ENCODE results near the gene DPH1. TPM values are rescaled to one million over a fixed set of nuclear protein-coding genes. Genes with fewer than 3 reads are reported as not detected.

Gene DPH1
- total RNA-seq, 5 donors from 2014 or later (not counting 1 experiment from before 2014, with no cell fraction given) = 84.6 to 116 (median 94.2) TPM

DNA sequence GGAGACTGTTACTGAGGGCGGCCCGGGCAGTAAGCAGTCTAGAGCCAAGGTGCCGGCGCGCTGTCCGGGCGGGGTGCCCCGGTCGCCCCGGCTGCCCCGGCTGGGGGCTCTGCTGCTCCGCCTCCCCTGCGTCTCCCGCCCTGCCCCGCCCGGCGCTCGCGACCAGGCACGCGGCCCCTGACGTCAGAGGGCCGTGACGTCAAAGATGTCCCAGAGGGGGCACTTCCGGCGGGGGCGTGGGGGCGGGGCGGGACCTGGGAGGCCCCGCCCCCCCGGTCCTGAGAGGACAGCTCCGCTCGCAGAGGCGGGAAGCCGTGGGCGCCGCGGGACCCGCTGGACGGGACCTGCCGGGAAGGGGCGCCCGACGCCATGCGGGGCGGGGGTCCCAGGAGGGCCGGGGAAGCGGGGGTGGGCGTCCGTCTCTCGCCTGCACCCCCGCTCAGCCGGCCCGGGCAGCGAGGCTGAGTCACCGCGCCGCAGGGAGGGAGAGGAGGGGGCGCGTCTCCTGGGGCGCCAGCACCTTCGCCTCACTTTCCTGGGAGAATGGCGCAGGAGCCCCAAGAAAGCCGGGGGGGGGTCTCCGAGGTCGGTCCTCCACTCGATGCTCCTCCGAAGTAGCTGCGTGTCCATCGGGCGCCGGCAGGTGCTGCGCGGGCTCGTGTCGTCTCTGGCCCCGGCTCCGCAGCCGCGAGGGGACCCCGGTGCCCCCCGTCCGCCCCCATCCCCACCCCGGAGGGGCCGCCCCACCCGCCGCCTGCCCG is 20.5 kb downstream of the DPH1 start:
- Histone ChIP-seq H3K27ac (ENCODE audit: low read length) (no peak overlapping the region), H3K36me3 (ENCODE audit: control insufficient read depth in 2 of 2, extremely low read depth in 1 of 2, insufficient read depth in 1 of 2, low read length in 1 of 2) (no peaks in the 10 kb centered on the region), H3K27me3 (replicated peaks in 1 of 2; ENCODE audit: control insufficient read depth in 2 of 2, extremely low read depth in 1 of 2, insufficient read depth in 2 of 2, low read length in 1 of 2) (peaks cover 0 to 35% of the 10 kb centered on the region in 2 experiments), H3K4me1 (ENCODE audit: control insufficient read depth in 1 of 2, extremely low read depth in 1 of 2, insufficient read depth in 2 of 2, low read length in 2 of 2) (peaks cover 23 to 54% of the 10 kb centered on the region in 2 experiments), H3K9me3 (no peaks in the 10 kb centered on the region), H3K4me3 (ENCODE audit: control insufficient read depth in 1 of 2, extremely low read depth in 1 of 2, low read length in 1 of 2) (peak overlapping the region; percentile 34 to 44)
- H3K4me3 Mint-ChIP-seq = peak overlapping the region in 1 of 3 donors; percentile 74
- POLR2A ChIA-PET = no interaction called here
- no peaks in the 10 kb centered on the region for H3K27me3 Mint-ChIP-seq
- ATAC-seq (replicated peaks in 1 of 4) (peak; percentile 21 to 38 (median 28)), DNase-seq (peak in 34 of 35 experiments; percentile 47 to 87 (median 66))
- CTCF ChIA-PET = interaction anchor here in 1 of 2 donors (0.6 to 1.4 kb wide), 2 partner anchors 169 to 764 kb away, joined by 3 to 4 read pairs; no protein-coding TSS in a partner anchor
- WGBS (ENCODE audit: insufficient coverage) = 2% methylated on average over 70 of the region's 88 CpGs
- H3K4me1 Mint-ChIP-seq = peaks cover 21 to 30% (median 29%) of the 10 kb centered on the region in 3 donors
- no peaks in the 10 kb centered on the region for H3K9me3 Mint-ChIP-seq
- no peaks in the 10 kb centered on the region for H3K36me3 Mint-ChIP-seq
- no peak overlapping the region for H3K27ac Mint-ChIP-seq

DNA sequence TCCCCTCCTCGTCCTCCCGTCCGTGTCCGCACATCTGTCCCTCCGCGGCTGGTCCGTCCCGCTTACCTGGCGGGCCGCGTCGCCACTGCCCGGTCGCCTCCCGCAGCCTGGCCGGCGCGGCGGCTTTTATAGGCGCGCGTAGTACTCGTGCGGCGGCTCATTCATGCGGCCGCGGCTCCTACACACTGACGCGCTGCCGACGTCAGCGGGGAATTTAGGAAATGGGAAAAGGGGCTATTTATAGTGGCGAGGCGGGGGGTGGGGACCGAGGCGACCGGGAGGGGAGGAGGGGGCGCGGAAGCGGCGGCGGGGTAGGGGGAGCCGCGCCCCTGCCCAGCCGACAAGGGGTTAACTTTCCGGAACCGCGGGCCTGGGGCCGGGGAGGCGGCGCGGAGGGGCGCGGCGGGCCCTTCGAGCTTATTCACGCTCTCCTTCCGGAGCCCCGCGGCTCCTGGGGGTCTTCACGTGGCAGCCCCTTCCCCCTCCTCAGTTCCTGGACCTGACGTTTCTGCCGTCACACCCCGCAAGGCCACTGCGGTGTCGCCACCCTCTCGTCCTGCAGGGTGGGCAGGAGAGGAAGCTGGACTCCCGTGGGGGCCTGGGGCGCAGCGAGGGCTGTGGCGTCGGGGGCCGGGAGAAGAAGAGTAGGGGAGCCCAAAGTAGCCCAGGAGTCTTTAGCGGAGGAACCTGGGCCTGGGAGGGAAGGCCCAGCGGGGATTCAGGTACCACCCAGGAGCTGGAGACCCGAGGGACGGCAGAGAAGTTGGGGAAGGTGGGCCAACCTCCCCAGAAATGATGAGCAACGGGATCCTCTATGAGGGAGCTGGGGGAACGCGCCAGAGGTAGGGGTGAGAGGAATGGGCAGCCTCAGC is 21.3 kb downstream of the DPH1 start:
- Mint-ChIP-seq H3K9me3 (no peaks in the 10 kb centered on the region), H3K4me1 (peaks cover 21 to 30% (median 29%) of the 10 kb centered on the region in 3 donors), H3K27ac (peak overlapping the region in 1 of 2 donors; percentile 58), H3K4me3 (peak overlapping the region; percentile 43 to 74 (median 46)), H3K36me3 (no peaks in the 10 kb centered on the region), H3K27me3 (no peaks in the 10 kb centered on the region)
- Histone ChIP-seq H3K27ac (ENCODE audit: low read length) (no peak overlapping the region), H3K9me3 (no peaks in the 10 kb centered on the region), H3K4me3 (ENCODE audit: control insufficient read depth in 1 of 2, extremely low read depth in 1 of 2, low read length in 1 of 2) (no peak overlapping the region), H3K27me3 (replicated peaks in 1 of 2; ENCODE audit: control insufficient read depth in 2 of 2, extremely low read depth in 1 of 2, insufficient read depth in 2 of 2, low read length in 1 of 2) (peaks cover 0 to 38% of the 10 kb centered on the region in 2 experiments), H3K36me3 (ENCODE audit: control insufficient read depth in 2 of 2, extremely low read depth in 1 of 2, insufficient read depth in 1 of 2, low read length in 1 of 2) (no peaks in the 10 kb centered on the region), H3K4me1 (ENCODE audit: control insufficient read depth in 1 of 2, extremely low read depth in 1 of 2, insufficient read depth in 2 of 2, low read length in 2 of 2) (peaks cover 23 to 58% of the 10 kb centered on the region in 2 experiments)
- DNase-seq (peak in 1 of 35 experiments; percentile 51), ATAC-seq (replicated peaks in 1 of 4) (no peak)
- POLR2A ChIA-PET = no interaction called here
- CTCF ChIA-PET = interaction anchor here in 1 of 2 donors (0.6 to 1.4 kb wide), 2 partner anchors 168 to 764 kb away, joined by 3 to 4 read pairs; no protein-coding TSS in a partner anchor
- WGBS (ENCODE audit: insufficient coverage) = 11% methylated on average over 64 of the region's 81 CpGs

DNA sequence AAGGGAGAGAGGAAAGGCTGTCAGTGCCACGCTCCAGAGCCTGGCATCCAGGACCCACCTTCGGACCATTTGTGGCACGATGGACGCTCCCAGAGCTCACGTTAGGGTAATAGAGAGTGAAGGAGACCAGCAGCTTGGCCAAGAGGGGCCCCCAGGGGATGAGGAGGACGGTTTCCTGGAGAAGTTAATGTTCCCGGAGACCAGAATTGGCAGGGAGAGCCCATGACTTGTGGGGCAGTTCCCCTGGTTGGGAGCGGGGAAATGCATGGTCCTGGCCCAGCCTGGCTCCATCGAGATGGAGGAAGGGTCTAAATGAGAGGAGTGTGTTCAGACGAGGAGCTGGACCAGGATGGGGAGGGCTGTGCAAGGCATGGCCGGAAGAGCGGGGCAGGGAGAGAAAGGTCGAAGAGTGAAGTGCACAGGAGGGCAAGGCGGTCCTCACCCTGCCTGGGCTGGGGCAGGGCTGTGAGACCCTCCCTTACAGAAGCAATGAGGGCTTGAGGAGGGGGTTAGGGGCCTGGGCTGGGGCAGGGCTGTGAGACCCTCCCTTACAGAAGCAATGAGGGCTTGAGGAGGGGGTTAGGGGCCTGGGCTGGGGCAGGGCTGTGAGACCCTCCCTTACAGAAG is 22.1 kb downstream of the DPH1 start:
- H3K27me3 ChIP-seq (replicated peaks in 1 of 2; ENCODE audit: control insufficient read depth in 2 of 2, extremely low read depth in 1 of 2, insufficient read depth in 2 of 2, low read length in 1 of 2) = peaks cover 0 to 42% of the 10 kb centered on the region in 2 experiments
- Mint-ChIP-seq H3K4me1 (peaks cover 21 to 32% (median 31%) of the 10 kb centered on the region in 3 donors), H3K27ac (peak overlapping the region; percentile 53 to 58), H3K9me3 (no peaks in the 10 kb centered on the region), H3K4me3 (peak overlapping the region; percentile 43 to 74 (median 46)), H3K27me3 (no peaks in the 10 kb centered on the region), H3K36me3 (no peaks in the 10 kb centered on the region)
- CTCF ChIA-PET = interaction anchor here in 1 of 2 donors (1.4 kb wide), 1 partner anchor 168 kb away, joined by 3 read pairs; no protein-coding TSS in a partner anchor
- no peaks in the 10 kb centered on the region for H3K9me3 ChIP-seq
- no peak overlapping the region for H3K4me3 ChIP-seq (ENCODE audit: control insufficient read depth in 1 of 2, extremely low read depth in 1 of 2, low read length in 1 of 2)
- ATAC-seq (replicated peaks in 1 of 4) = no peak
- no peak overlapping the region for H3K27ac ChIP-seq (ENCODE audit: low read length)
- H3K4me1 ChIP-seq (ENCODE audit: control insufficient read depth in 1 of 2, extremely low read depth in 1 of 2, insufficient read depth in 2 of 2, low read length in 2 of 2) = peaks cover 25 to 62% of the 10 kb centered on the region in 2 experiments
- POLR2A ChIA-PET = no interaction called here
- WGBS (ENCODE audit: insufficient coverage) = 68% methylated on average over 12 of the region's 14 CpGs
- no peaks in the 10 kb centered on the region for H3K36me3 ChIP-seq (ENCODE audit: control insufficient read depth in 2 of 2, extremely low read depth in 1 of 2, insufficient read depth in 1 of 2, low read length in 1 of 2)
- DNase-seq = no peak

DNA sequence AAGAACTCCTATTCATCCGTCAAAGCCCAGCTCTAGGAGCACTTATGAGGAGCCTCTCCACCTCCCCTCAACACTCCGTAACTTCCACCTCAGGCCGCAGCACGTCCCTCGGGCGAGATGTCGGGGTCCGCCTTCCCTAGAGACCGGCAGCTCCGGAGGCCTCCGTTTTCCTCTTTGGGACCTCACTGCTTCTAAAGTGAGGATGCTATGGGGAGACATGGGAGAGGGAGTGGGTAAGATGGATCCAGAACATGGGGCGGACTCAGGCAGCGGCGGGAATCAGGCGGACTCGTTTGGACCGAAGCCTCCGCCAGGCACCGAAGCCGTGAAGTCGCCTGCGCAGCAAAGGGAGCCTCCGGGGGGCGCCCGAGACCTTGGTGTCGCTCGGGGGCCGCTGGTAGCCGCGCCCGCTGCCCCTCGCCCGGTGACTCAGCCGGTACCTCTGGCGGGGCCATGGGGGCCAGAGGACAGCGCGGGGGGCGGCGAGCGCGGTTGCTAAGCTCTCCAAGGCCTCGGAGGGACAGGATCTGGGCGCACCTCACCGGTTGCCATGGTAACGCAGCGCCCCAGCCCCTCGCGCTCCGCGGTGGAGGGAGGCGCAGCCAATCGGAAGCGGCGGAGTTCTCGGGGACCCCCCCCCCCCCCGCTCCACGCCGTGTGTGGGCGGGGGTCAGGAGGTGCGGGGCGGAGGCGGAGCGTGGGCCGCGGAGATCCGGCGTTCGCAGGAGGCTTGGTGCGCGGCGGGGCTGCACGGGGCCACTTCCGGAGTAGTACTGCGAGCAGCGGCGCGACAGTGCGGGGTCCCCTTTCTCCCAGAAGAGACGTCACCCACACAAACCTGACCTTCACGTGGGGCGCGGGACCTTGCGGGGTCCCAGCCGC is 23.7 kb downstream of the DPH1 start:
- peaks cover 23 to 68% of the 10 kb centered on the region in 2 experiments for H3K4me1 ChIP-seq (ENCODE audit: control insufficient read depth in 1 of 2, extremely low read depth in 1 of 2, insufficient read depth in 2 of 2, low read length in 2 of 2)
- H3K27ac ChIP-seq (ENCODE audit: low read length) = peak overlapping the region; percentile 76
- ATAC-seq (replicated peaks in 1 of 4) = peak; percentile 17 to 34 (median 26)
- Mint-ChIP-seq H3K36me3 (no peaks in the 10 kb centered on the region), H3K4me3 (peak overlapping the region; percentile 76 to 79 (median 76)), H3K9me3 (no peaks in the 10 kb centered on the region), H3K4me1 (peaks cover 16 to 32% (median 29%) of the 10 kb centered on the region in 3 donors), H3K27ac (peak overlapping the region; percentile 70 to 77), H3K27me3 (peaks cover 0 to 2% of the 10 kb centered on the region in 2 donors)
- peak overlapping the region; percentile 47 to 58 for H3K4me3 ChIP-seq (ENCODE audit: control insufficient read depth in 1 of 2, extremely low read depth in 1 of 2, low read length in 1 of 2)
- H3K27me3 ChIP-seq (replicated peaks in 1 of 2; ENCODE audit: control insufficient read depth in 2 of 2, extremely low read depth in 1 of 2, insufficient read depth in 2 of 2, low read length in 1 of 2) = peaks cover 2 to 39% of the 10 kb centered on the region in 2 experiments
- no peaks in the 10 kb centered on the region for H3K36me3 ChIP-seq (ENCODE audit: control insufficient read depth in 2 of 2, extremely low read depth in 1 of 2, insufficient read depth in 1 of 2, low read length in 1 of 2)
- POLR2A ChIA-PET = no interaction called here
- WGBS (ENCODE audit: insufficient coverage) = 3% methylated on average over 48 of the region's 84 CpGs
- CTCF ChIA-PET = interaction anchor here (0.6 to 4.1 kb wide), 9 partner anchors 26 to 300 kb away, joined by 3 to 32 read pairs (median 3); no protein-coding TSS in a partner anchor
- H3K9me3 ChIP-seq = no peaks in the 10 kb centered on the region
- peak; percentile 49 to 88 (median 64) for DNase-seq

DNA sequence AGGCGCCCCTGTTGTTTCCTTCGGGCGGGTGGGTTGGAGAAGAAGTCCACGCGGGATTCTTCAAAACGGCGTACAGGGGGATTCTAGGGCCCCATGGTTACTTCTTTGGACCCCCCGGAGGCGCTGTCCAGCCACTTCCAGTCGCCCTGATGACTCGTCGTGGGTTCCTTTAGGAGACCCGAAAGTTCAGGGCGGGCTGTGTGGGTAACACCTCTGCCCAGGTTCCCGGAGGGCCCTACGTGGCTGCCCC is 24.2 kb downstream of the DPH1 start:
- Mint-ChIP-seq H3K27ac (peak overlapping the region; percentile 65 to 69), H3K36me3 (no peaks in the 10 kb centered on the region), H3K4me3 (peak overlapping the region; percentile 76 to 79 (median 76)), H3K27me3 (peaks cover 0 to 2% of the 10 kb centered on the region in 2 donors), H3K9me3 (no peaks in the 10 kb centered on the region), H3K4me1 (peaks cover 16 to 26% (median 23%) of the 10 kb centered on the region in 3 donors)
- ATAC-seq (replicated peaks in 1 of 4) = no peak
- Histone ChIP-seq H3K4me3 (ENCODE audit: control insufficient read depth in 1 of 2, extremely low read depth in 1 of 2, low read length in 1 of 2) (peak overlapping the region; percentile 47 to 58), H3K27ac (ENCODE audit: low read length) (peak overlapping the region; percentile 76), H3K27me3 (replicated peaks in 1 of 2; ENCODE audit: control insufficient read depth in 2 of 2, extremely low read depth in 1 of 2, insufficient read depth in 2 of 2, low read length in 1 of 2) (peaks cover 2 to 38% of the 10 kb centered on the region in 2 experiments), H3K4me1 (ENCODE audit: control insufficient read depth in 1 of 2, extremely low read depth in 1 of 2, insufficient read depth in 2 of 2, low read length in 2 of 2) (peaks cover 17 to 67% of the 10 kb centered on the region in 2 experiments), H3K36me3 (ENCODE audit: control insufficient read depth in 2 of 2, extremely low read depth in 1 of 2, insufficient read depth in 1 of 2, low read length in 1 of 2) (no peaks in the 10 kb centered on the region), H3K9me3 (no peaks in the 10 kb centered on the region)
- under 1% methylated on average over 14 of the region's 16 CpGs for WGBS (ENCODE audit: insufficient coverage)
- ChIA-PET CTCF (interaction anchor here (0.6 to 5.1 kb wide), 9 partner anchors 69 to 299 kb away, joined by 3 to 58 read pairs (median 5); no protein-coding TSS in a partner anchor), POLR2A (interaction anchor here in 1 of 2 donors (0.8 kb wide), 1 partner anchor 205 kb away, joined by 3 read pairs; no protein-coding TSS in a partner anchor)
- DNase-seq = peak in 1 of 35 experiments; percentile 64
